ENCODE results near the gene HGF.

The HGF gene

GRCh38 chr7:81688622-81689411, 81.0 kb downstream of the HGF start:
- Histone ChIP-seq H3K27ac (ENCODE audit: low read depth in 2 of 2, low read length in 2 of 2) (no peak overlapping the region), H3K27me3 (ENCODE audit: control insufficient read depth in 2 of 2, insufficient read depth in 2 of 2, low read length in 2 of 2) (no peaks in the 10 kb centered on the region), H3K36me3 (ENCODE audit: control insufficient read depth in 2 of 2, insufficient read depth in 2 of 2, low read length in 2 of 2) (no peaks in the 10 kb centered on the region), H3K4me3 (ENCODE audit: low read length in 2 of 2) (no peak overlapping the region), H3K9ac (ENCODE audit: low read depth in 1 of 2, low read length in 2 of 2) (no peak overlapping the region), H3K9me3 (ENCODE audit: control insufficient read depth in 2 of 2, low read length in 2 of 2) (no peaks in the 10 kb centered on the region), H3K4me1 (ENCODE audit: control insufficient read depth in 2 of 2, insufficient read depth in 2 of 2, low read length in 2 of 2) (no peaks in the 10 kb centered on the region)

GRCh38 chr7:81687062-81687461, 82.8 kb downstream of the HGF start:
- Histone ChIP-seq H3K27ac (ENCODE audit: low read depth in 2 of 2, low read length in 2 of 2) (no peak overlapping the region), H3K4me3 (ENCODE audit: low read length in 2 of 2) (no peak overlapping the region), H3K27me3 (ENCODE audit: control insufficient read depth in 2 of 2, insufficient read depth in 2 of 2, low read length in 2 of 2) (no peaks in the 10 kb centered on the region), H3K4me1 (ENCODE audit: control insufficient read depth in 2 of 2, insufficient read depth in 2 of 2, low read length in 2 of 2) (no peaks in the 10 kb centered on the region), H3K9ac (ENCODE audit: low read depth in 1 of 2, low read length in 2 of 2) (no peak overlapping the region), H3K36me3 (ENCODE audit: control insufficient read depth in 2 of 2, insufficient read depth in 2 of 2, low read length in 2 of 2) (no peaks in the 10 kb centered on the region), H3K9me3 (ENCODE audit: control insufficient read depth in 2 of 2, low read length in 2 of 2) (no peaks in the 10 kb centered on the region)

GRCh38 chr7:81685270-81685868, 84.5 kb downstream of the HGF start:
- H3K36me3 ChIP-seq (ENCODE audit: control insufficient read depth in 2 of 2, insufficient read depth in 2 of 2, low read length in 2 of 2): no peaks in the 10 kb centered on the region
- H3K9me3 ChIP-seq (ENCODE audit: control insufficient read depth in 2 of 2, low read length in 2 of 2): no peaks in the 10 kb centered on the region
- peak overlapping the region in 1 of 2 donors; percentile 38 for H3K27ac ChIP-seq (ENCODE audit: low read depth in 2 of 2, low read length in 2 of 2)
- H3K9ac ChIP-seq (ENCODE audit: low read depth in 1 of 2, low read length in 2 of 2): no peak overlapping the region
- H3K4me3 ChIP-seq (ENCODE audit: low read length in 2 of 2): no peak overlapping the region
- no peaks in the 10 kb centered on the region for H3K4me1 ChIP-seq (ENCODE audit: control insufficient read depth in 2 of 2, insufficient read depth in 2 of 2, low read length in 2 of 2)
- no peaks in the 10 kb centered on the region for H3K27me3 ChIP-seq (ENCODE audit: control insufficient read depth in 2 of 2, insufficient read depth in 2 of 2, low read length in 2 of 2)

- Histone ChIP-seq H3K9ac (ENCODE audit: low read depth in 1 of 2, low read length in 2 of 2) (no peak overlapping the region), H3K9me3 (ENCODE audit: control insufficient read depth in 2 of 2, low read length in 2 of 2) (no peaks in the 10 kb centered on the region), H3K4me3 (ENCODE audit: low read length in 2 of 2) (no peak overlapping the region), H3K36me3 (ENCODE audit: control insufficient read depth in 2 of 2, insufficient read depth in 2 of 2, low read length in 2 of 2) (no peaks in the 10 kb centered on the region), H3K27me3 (ENCODE audit: control insufficient read depth in 2 of 2, insufficient read depth in 2 of 2, low read length in 2 of 2) (no peaks in the 10 kb centered on the region), H3K27ac (ENCODE audit: low read depth in 2 of 2, low read length in 2 of 2) (peak overlapping the region in 1 of 2 donors; percentile 38), H3K4me1 (ENCODE audit: control insufficient read depth in 2 of 2, insufficient read depth in 2 of 2, low read length in 2 of 2) (no peaks in the 10 kb centered on the region)
These were observed 85.2 kb downstream of the HGF start for GRCh38 chr7:81684514-81685269.

GRCh38 chr7:81684033-81684432, 85.8 kb downstream of the HGF start:
- Histone ChIP-seq H3K9me3 (ENCODE audit: control insufficient read depth in 2 of 2, low read length in 2 of 2) (no peaks in the 10 kb centered on the region), H3K27me3 (ENCODE audit: control insufficient read depth in 2 of 2, insufficient read depth in 2 of 2, low read length in 2 of 2) (no peaks in the 10 kb centered on the region), H3K36me3 (ENCODE audit: control insufficient read depth in 2 of 2, insufficient read depth in 2 of 2, low read length in 2 of 2) (no peaks in the 10 kb centered on the region), H3K4me1 (ENCODE audit: control insufficient read depth in 2 of 2, insufficient read depth in 2 of 2, low read length in 2 of 2) (no peaks in the 10 kb centered on the region), H3K4me3 (ENCODE audit: low read length in 2 of 2) (no peak overlapping the region), H3K9ac (ENCODE audit: low read depth in 1 of 2, low read length in 2 of 2) (no peak overlapping the region), H3K27ac (ENCODE audit: low read depth in 2 of 2, low read length in 2 of 2) (no peak overlapping the region)

- H3K9ac ChIP-seq (ENCODE audit: low read depth in 1 of 2, low read length in 2 of 2): no peak overlapping the region
- no peaks in the 10 kb centered on the region for H3K9me3 ChIP-seq (ENCODE audit: control insufficient read depth in 2 of 2, low read length in 2 of 2)
- no peak overlapping the region for H3K27ac ChIP-seq (ENCODE audit: low read depth in 2 of 2, low read length in 2 of 2)
- H3K4me1 ChIP-seq (ENCODE audit: control insufficient read depth in 2 of 2, insufficient read depth in 2 of 2, low read length in 2 of 2): no peaks in the 10 kb centered on the region
- H3K4me3 ChIP-seq (ENCODE audit: low read length in 2 of 2): no peak overlapping the region
- H3K27me3 ChIP-seq (ENCODE audit: control insufficient read depth in 2 of 2, insufficient read depth in 2 of 2, low read length in 2 of 2): no peaks in the 10 kb centered on the region
- H3K36me3 ChIP-seq (ENCODE audit: control insufficient read depth in 2 of 2, insufficient read depth in 2 of 2, low read length in 2 of 2): no peaks in the 10 kb centered on the region
These were observed 87.0 kb downstream of the HGF start for GRCh38 chr7:81682873-81683272.

GRCh38 chr7:81680120-81680519, 89.7 kb downstream of the HGF start:
- Histone ChIP-seq H3K9me3 (ENCODE audit: control insufficient read depth in 2 of 2, low read length in 2 of 2) (no peaks in the 10 kb centered on the region), H3K27ac (ENCODE audit: low read depth in 2 of 2, low read length in 2 of 2) (no peak overlapping the region), H3K4me1 (ENCODE audit: control insufficient read depth in 2 of 2, insufficient read depth in 2 of 2, low read length in 2 of 2) (peaks cover 0 to 2% of the 10 kb centered on the region in 2 donors), H3K4me3 (ENCODE audit: low read length in 2 of 2) (no peak overlapping the region), H3K27me3 (ENCODE audit: control insufficient read depth in 2 of 2, insufficient read depth in 2 of 2, low read length in 2 of 2) (no peaks in the 10 kb centered on the region), H3K36me3 (ENCODE audit: control insufficient read depth in 2 of 2, insufficient read depth in 2 of 2, low read length in 2 of 2) (no peaks in the 10 kb centered on the region), H3K9ac (ENCODE audit: low read depth in 1 of 2, low read length in 2 of 2) (no peak overlapping the region)

- Histone ChIP-seq H3K9me3 (ENCODE audit: control insufficient read depth in 2 of 2, low read length in 2 of 2) (no peaks in the 10 kb centered on the region), H3K27ac (ENCODE audit: low read depth in 2 of 2, low read length in 2 of 2) (no peak overlapping the region), H3K4me1 (ENCODE audit: control insufficient read depth in 2 of 2, insufficient read depth in 2 of 2, low read length in 2 of 2) (peaks cover 0 to 2% of the 10 kb centered on the region in 2 donors), H3K36me3 (ENCODE audit: control insufficient read depth in 2 of 2, insufficient read depth in 2 of 2, low read length in 2 of 2) (no peaks in the 10 kb centered on the region), H3K27me3 (ENCODE audit: control insufficient read depth in 2 of 2, insufficient read depth in 2 of 2, low read length in 2 of 2) (no peaks in the 10 kb centered on the region), H3K4me3 (ENCODE audit: low read length in 2 of 2) (no peak overlapping the region), H3K9ac (ENCODE audit: low read depth in 1 of 2, low read length in 2 of 2) (no peak overlapping the region)
These were observed 93.0 kb downstream of the HGF start for GRCh38 chr7:81676813-81677212.

- Histone ChIP-seq H3K9ac (ENCODE audit: low read depth in 1 of 2, low read length in 2 of 2) (no peak overlapping the region), H3K9me3 (ENCODE audit: control insufficient read depth in 2 of 2, low read length in 2 of 2) (no peaks in the 10 kb centered on the region), H3K4me3 (ENCODE audit: low read length in 2 of 2) (no peak overlapping the region), H3K4me1 (ENCODE audit: control insufficient read depth in 2 of 2, insufficient read depth in 2 of 2, low read length in 2 of 2) (peaks cover 0 to 2% of the 10 kb centered on the region in 2 donors), H3K36me3 (ENCODE audit: control insufficient read depth in 2 of 2, insufficient read depth in 2 of 2, low read length in 2 of 2) (no peaks in the 10 kb centered on the region), H3K27me3 (ENCODE audit: control insufficient read depth in 2 of 2, insufficient read depth in 2 of 2, low read length in 2 of 2) (no peaks in the 10 kb centered on the region), H3K27ac (ENCODE audit: low read depth in 2 of 2, low read length in 2 of 2) (no peak overlapping the region)
These were observed 93.6 kb downstream of the HGF start for GRCh38 chr7:81676105-81676811.

GRCh38 chr7:81674431-81674830, 95.4 kb downstream of the HGF start:
- H3K9ac ChIP-seq (ENCODE audit: low read depth in 1 of 2, low read length in 2 of 2): no peak overlapping the region
- no peak overlapping the region for H3K27ac ChIP-seq (ENCODE audit: low read depth in 2 of 2, low read length in 2 of 2)
- H3K27me3 ChIP-seq (ENCODE audit: control insufficient read depth in 2 of 2, insufficient read depth in 2 of 2, low read length in 2 of 2): no peaks in the 10 kb centered on the region
- H3K4me1 ChIP-seq (ENCODE audit: control insufficient read depth in 2 of 2, insufficient read depth in 2 of 2, low read length in 2 of 2): peaks cover 0 to 2% of the 10 kb centered on the region in 2 donors
- no peaks in the 10 kb centered on the region for H3K9me3 ChIP-seq (ENCODE audit: control insufficient read depth in 2 of 2, low read length in 2 of 2)
- no peaks in the 10 kb centered on the region for H3K36me3 ChIP-seq (ENCODE audit: control insufficient read depth in 2 of 2, insufficient read depth in 2 of 2, low read length in 2 of 2)
- no peak overlapping the region for H3K4me3 ChIP-seq (ENCODE audit: low read length in 2 of 2)
